Measurements from ENCODE around the gene CADM2.

GRCh38 chr3:85660451-85660850, 701.7 kb downstream of the CADM2 start:
- TF ChIP-seq CTCF (IDR thresholded peaks at IDR 0.05) (no peak), POLR2A (IDR thresholded peaks at IDR 0.05) (no peak)
